Measurements from ENCODE around the gene YIF1B. TPM values are rescaled to one million over a fixed set of nuclear protein-coding genes. Genes with fewer than 3 reads are reported as not detected.

YIF1B gene
- total RNA-seq, 2 donors from 2014 or later = 31.1 to 39.4 TPM

Other genes with a start within 250 kb of the YIF1B start
- not detected for gene DPF1, start 91.7 kb downstream of the YIF1B start, total RNA-seq
- 1 to 10 TPM in 1 of 2 donors, under 1 TPM in 1; 0.90 to 6.7 TPM for gene PPP1R14A, start 59.6 kb downstream of the YIF1B start, total RNA-seq
- 10 to 100 TPM; 32.2 to 49.1 TPM for gene SPINT2, start 51.4 kb downstream of the YIF1B start, total RNA-seq
- gene C19orf33, start 11.7 kb downstream of the YIF1B start, total RNA-seq = 10 to 100 TPM in 1 of 2 donors, under 1 TPM in 1; 0.94 to 11.8 TPM
- gene KCNK6, start 3.9 kb upstream of the YIF1B start, total RNA-seq = 10 to 100 TPM in 1 of 2 donors, 1 to 10 TPM in 1; 6.5 to 10.8 TPM
- 10 to 100 TPM in 1 of 2 donors, 1 to 10 TPM in 1; 9.1 to 13.3 TPM for gene CATSPERG, start 19.9 kb upstream of the YIF1B start, total RNA-seq
- 10 to 100 TPM; 75.9 to 84.7 TPM for gene PSMD8, start 58.6 kb upstream of the YIF1B start, total RNA-seq
- gene GGN, start 72.1 kb upstream of the YIF1B start, total RNA-seq = not detected
- 1 to 10 TPM; 1.6 to 2.2 TPM for gene SPRED3, start 72.8 kb upstream of the YIF1B start, total RNA-seq
- gene FAM98C, start 87.1 kb upstream of the YIF1B start, total RNA-seq = 10 to 100 TPM; 29.2 to 31.9 TPM
- 1 to 10 TPM; 1.6 to 2.8 TPM for gene RASGRP4, start 110.3 kb upstream of the YIF1B start, total RNA-seq
- 1 to 10 TPM; 1.3 to 3.1 TPM for gene RYR1, start 117.7 kb upstream of the YIF1B start, total RNA-seq

Measured in T-helper 17 cell (primary cell).